Osteoblast (primary cell): ENCODE results near the gene COX20. TPM values are rescaled to one million over a fixed set of nuclear protein-coding genes. Genes with fewer than 3 reads are reported as not detected.

Source experiments
- DNase-seq: peaks from one replicate; pipeline ENCODE4 v3.0.0; 2011; ENCODE audit warnings: low spot score, mixed read lengths; ENCODE audit not compliant: insufficient read length; ENCODE audit errors: missing footprints
- H2AFZ ChIP-seq: 2 replicates; pipeline ENCODE4 v1.6.0; 2011; ENCODE audit warnings: mild to moderate bottlenecking, low read length
- H3K27ac ChIP-seq: 2 replicates; pipeline ENCODE4 v1.5.1; 2011; ENCODE audit warnings: mild to moderate bottlenecking, low read depth, low read length, moderate library complexity
- H3K27me3 ChIP-seq: 2 replicates; pipeline ENCODE4 v1.6.0; 2012; ENCODE audit warnings: mild to moderate bottlenecking, control low read depth, inconsistent platforms, low read length, moderate library complexity; ENCODE audit not compliant: insufficient read depth
- H3K36me3 ChIP-seq: 2 replicates; pipeline ENCODE4 v1.5.1; 2011; ENCODE audit warnings: mild to moderate bottlenecking, low read length, control low read depth, moderate library complexity; ENCODE audit not compliant: insufficient read depth
- H3K4me1 ChIP-seq: 2 replicates; pipeline ENCODE4 v1.5.1; 2011; ENCODE audit warnings: mild to moderate bottlenecking, low read length, control low read depth, moderate library complexity; ENCODE audit not compliant: insufficient read depth
- H3K4me2 ChIP-seq: 2 replicates; pipeline ENCODE4 v1.6.0; 2011; ENCODE audit warnings: mild to moderate bottlenecking, low read length; ENCODE audit not compliant: insufficient read depth
- H3K4me3 ChIP-seq: fragments of 200-600 bp; sonication (generic); 3 replicates; pipeline ENCODE4 v1.5.1; 2012; ENCODE audit warnings: mild to moderate bottlenecking, low read length, inconsistent platforms; ENCODE audit not compliant: insufficient read depth
- H3K79me2 ChIP-seq: 2 replicates; pipeline ENCODE4 v1.6.0; 2012; ENCODE audit warnings: mild to moderate bottlenecking, low read length, control low read depth, inconsistent platforms; ENCODE audit not compliant: insufficient read depth
- H3K9me3 ChIP-seq: 2 replicates; pipeline ENCODE4 v1.5.1; 2011; ENCODE audit warnings: low read depth, low read length, control low read depth
- H4K20me1 ChIP-seq: 2 replicates; pipeline ENCODE4 v1.6.0; 2012; ENCODE audit warnings: mild to moderate bottlenecking, low read length, control low read depth; ENCODE audit not compliant: insufficient read depth
- total RNA-seq: library from RNA; depleted of rRNA; stranded (reverse); fragments of >200 nt; gene quantifications from 2 replicates; pipeline ENCODE4 v1.2.3, GENCODE V29; 2012
- TF ChIP-seq, protein P1 (sequence below): IDR thresholded peaks from 2 replicates; pipeline ENCODE4 v1.5.1; 2011; ENCODE audit warnings: mild to moderate bottlenecking, low read depth, low read length, moderate library complexity; ENCODE audit errors: extremely low read depth

Gene COX20
- total RNA-seq, 1 donor, result 35.8 TPM

DNA sequence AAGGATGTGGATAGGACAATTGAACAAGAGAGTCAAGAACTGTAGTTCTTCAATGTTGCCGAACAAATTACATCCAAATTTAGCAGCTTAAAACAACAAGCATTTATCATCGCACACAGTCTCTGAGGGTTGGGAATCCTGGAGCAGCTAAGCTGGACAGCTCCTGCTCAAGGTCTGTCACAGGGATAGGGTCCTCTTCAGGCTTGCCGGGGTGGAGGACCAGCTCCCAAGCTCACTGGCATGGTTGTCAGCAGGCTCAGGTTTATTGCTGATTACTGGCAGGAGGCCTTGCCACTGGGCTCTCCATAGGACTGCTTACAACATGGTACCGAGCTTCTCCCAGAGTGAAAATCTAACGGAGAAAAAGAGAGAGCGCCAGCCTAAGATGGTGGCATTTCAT lies 22.1 kb upstream of the COX20 start:
- H2AFZ ChIP-seq, result no peak overlapping the region
- TF ChIP-seq, protein P1, sequence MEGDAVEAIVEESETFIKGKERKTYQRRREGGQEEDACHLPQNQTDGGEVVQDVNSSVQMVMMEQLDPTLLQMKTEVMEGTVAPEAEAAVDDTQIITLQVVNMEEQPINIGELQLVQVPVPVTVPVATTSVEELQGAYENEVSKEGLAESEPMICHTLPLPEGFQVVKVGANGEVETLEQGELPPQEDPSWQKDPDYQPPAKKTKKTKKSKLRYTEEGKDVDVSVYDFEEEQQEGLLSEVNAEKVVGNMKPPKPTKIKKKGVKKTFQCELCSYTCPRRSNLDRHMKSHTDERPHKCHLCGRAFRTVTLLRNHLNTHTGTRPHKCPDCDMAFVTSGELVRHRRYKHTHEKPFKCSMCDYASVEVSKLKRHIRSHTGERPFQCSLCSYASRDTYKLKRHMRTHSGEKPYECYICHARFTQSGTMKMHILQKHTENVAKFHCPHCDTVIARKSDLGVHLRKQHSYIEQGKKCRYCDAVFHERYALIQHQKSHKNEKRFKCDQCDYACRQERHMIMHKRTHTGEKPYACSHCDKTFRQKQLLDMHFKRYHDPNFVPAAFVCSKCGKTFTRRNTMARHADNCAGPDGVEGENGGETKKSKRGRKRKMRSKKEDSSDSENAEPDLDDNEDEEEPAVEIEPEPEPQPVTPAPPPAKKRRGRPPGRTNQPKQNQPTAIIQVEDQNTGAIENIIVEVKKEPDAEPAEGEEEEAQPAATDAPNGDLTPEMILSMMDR, result no peak
- no peaks in the 10 kb centered on the region for H3K79me2 ChIP-seq
- no peak for DNase-seq
- no peaks in the 10 kb centered on the region for H3K36me3 ChIP-seq
- H3K9me3 ChIP-seq, result no peaks in the 10 kb centered on the region
- no peaks in the 10 kb centered on the region for H4K20me1 ChIP-seq
- no peak overlapping the region for H3K27ac ChIP-seq
- no peaks in the 10 kb centered on the region for H3K4me1 ChIP-seq
- H3K4me2 ChIP-seq, result no peak overlapping the region
- no peak overlapping the region for H3K4me3 ChIP-seq
- H3K27me3 ChIP-seq, result no peaks in the 10 kb centered on the region

DNA sequence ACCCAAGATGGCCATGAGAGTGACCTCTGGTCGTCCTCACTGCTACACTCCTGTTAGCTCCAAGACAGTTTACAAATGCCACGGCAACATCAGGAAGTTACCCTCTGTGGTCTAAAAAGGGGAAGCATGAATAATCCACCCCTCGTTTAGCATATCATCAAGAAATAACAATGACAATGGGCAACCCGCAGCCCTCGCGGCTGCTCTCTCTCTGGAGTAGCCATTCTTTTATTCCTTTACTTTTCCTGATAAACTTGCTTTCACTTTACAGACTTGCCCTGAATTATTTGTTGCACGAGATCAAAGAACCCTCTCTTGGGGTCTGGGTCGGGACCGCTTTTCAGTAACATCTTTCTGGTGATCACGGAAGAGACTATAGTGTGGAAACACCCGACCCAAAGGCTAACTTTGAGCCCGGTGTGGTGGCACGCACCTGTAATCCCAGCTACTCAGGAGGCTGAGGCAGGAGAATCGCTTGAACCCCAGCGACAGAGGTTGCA lies 19.8 kb upstream of the COX20 start:
- Histone ChIP-seq H3K79me2 (no peaks in the 10 kb centered on the region), H3K4me2 (peak overlapping the region; percentile 53), H3K36me3 (no peaks in the 10 kb centered on the region), H4K20me1 (no peaks in the 10 kb centered on the region), H3K27me3 (no peaks in the 10 kb centered on the region), H3K27ac (no peak overlapping the region), H2AFZ (peak overlapping the region; percentile 7), H3K4me3 (peak overlapping the region; percentile 25), H3K4me1 (no peaks in the 10 kb centered on the region), H3K9me3 (no peaks in the 10 kb centered on the region)
- TF ChIP-seq, protein P1, result no peak
- no peak for DNase-seq

DNA sequence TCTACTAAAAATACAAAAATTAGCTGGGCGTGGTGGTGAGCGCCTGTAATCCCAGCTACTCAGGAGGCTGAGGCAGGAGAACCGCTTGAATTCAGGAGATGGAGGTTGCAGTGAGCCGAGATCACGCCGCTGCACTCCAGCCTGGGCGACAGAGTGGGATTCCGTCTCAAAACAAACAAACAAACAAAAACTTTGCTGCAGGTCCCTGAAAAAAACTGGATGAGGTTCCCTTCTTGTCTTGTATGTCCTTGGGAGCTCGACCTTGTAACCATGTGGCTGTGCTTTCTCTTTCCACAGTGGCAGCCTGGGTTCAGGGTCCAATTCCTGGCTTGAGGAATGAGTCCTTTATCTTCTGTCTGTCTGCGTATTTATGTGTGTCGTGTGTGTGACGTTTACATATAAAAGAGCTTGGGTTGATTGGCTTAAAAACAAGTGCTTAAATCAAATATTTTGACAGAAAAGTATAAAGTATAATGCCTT lies 18.0 kb upstream of the COX20 start:
- Histone ChIP-seq H3K4me2 (no peak overlapping the region), H2AFZ (no peak overlapping the region), H4K20me1 (no peaks in the 10 kb centered on the region), H3K79me2 (no peaks in the 10 kb centered on the region), H3K4me1 (no peaks in the 10 kb centered on the region), H3K27ac (no peak overlapping the region), H3K27me3 (no peaks in the 10 kb centered on the region), H3K9me3 (no peaks in the 10 kb centered on the region), H3K4me3 (no peak overlapping the region), H3K36me3 (no peaks in the 10 kb centered on the region)
- TF ChIP-seq, protein P1, result no peak
- no peak for DNase-seq

GRCh38 chr1:244820131-244820530 lies 15.3 kb upstream of the COX20 start:
- H3K36me3 ChIP-seq, result no peaks in the 10 kb centered on the region
- H3K79me2 ChIP-seq, result no peaks in the 10 kb centered on the region
- H3K9me3 ChIP-seq, result no peaks in the 10 kb centered on the region
- no peak for DNase-seq
- no peak overlapping the region for H2AFZ ChIP-seq
- no peaks in the 10 kb centered on the region for H4K20me1 ChIP-seq
- H3K27ac ChIP-seq, result no peak overlapping the region
- TF ChIP-seq, protein P1, result no peak
- no peak overlapping the region for H3K4me2 ChIP-seq
- H3K4me3 ChIP-seq, result no peak overlapping the region
- H3K4me1 ChIP-seq, result no peaks in the 10 kb centered on the region
- H3K27me3 ChIP-seq, result no peaks in the 10 kb centered on the region
